Peyer's patch (tissue), 4 donors: Measurements from ENCODE around the gene LILRB2.

Source experiments
- POLR2A ChIP-seq, 2 donors: fragments of 450-650 bp; IDR thresholded peaks; one replicate each; pipeline ENCODE4 v1.5.1; 2017; ENCODE audit warnings: antibody characterized with exemption in 2 of 2, mild to moderate bottlenecking in 2 of 2, moderate library complexity in 2 of 2
- TF ChIP-seq, protein P1 (sequence below), 6 experiments: fragments of 450-650 bp in 4 of 6; fragments of 200-600 bp in 2 of 6; sonication (generic) in 1 of 6; IDR thresholded peaks; one replicate each; pipeline ENCODE4 v1.5.1; 2017 to 2019; ENCODE audit warnings: antibody characterized with exemption in 6 of 6, mild to moderate bottlenecking in 3 of 6, moderate library complexity in 1 of 6

DNA sequence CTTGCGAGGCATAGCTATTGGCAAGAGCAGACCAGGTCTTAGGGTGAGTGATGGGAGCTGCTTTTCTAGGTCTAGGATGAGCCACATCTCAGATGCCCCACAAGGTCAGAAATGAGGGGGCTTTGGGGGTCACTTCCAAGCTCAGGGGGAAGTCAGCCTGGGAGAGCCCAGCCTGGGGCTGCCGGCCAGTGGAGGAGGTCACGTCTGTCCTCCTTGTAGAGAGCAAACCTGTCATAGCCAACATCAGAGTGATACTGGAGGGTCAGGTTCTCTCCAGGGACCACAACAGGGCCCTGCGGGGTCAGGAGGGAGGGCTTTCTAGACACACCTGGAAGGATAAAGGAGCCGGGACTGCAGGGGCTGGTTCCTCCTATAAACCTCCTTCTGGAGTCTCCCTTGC, 29.6 kb upstream of the LILRB2 start:
- TF ChIP-seq, protein P1, sequence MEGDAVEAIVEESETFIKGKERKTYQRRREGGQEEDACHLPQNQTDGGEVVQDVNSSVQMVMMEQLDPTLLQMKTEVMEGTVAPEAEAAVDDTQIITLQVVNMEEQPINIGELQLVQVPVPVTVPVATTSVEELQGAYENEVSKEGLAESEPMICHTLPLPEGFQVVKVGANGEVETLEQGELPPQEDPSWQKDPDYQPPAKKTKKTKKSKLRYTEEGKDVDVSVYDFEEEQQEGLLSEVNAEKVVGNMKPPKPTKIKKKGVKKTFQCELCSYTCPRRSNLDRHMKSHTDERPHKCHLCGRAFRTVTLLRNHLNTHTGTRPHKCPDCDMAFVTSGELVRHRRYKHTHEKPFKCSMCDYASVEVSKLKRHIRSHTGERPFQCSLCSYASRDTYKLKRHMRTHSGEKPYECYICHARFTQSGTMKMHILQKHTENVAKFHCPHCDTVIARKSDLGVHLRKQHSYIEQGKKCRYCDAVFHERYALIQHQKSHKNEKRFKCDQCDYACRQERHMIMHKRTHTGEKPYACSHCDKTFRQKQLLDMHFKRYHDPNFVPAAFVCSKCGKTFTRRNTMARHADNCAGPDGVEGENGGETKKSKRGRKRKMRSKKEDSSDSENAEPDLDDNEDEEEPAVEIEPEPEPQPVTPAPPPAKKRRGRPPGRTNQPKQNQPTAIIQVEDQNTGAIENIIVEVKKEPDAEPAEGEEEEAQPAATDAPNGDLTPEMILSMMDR (IDR thresholded peaks at IDR 0.05), result no peak
- TF ChIP-seq POLR2A (IDR thresholded peaks at IDR 0.05), result no peak
